ES-I3 (cell line): Measurements from ENCODE around the gene RPRD1A.
A peak's percentile ranks its signal among the peaks of the same experiment; 100 is the strongest.
"Not testable (repeated sequence)": the region's sequence is repeated elsewhere in the genome, so short reads cannot be mapped to it uniquely, and the experiment has no call there.

Source experiments
- H3K36me3 ChIP-seq: 2 replicates; pipeline ENCODE4 v1.6.1; 2013; ENCODE audit warnings: mild to moderate bottlenecking, low read length, control low read depth, moderate library complexity; ENCODE audit not compliant: insufficient read depth
- H3K4me1 ChIP-seq: 2 replicates; pipeline ENCODE4 v1.6.1; 2013; ENCODE audit warnings: mild to moderate bottlenecking, control low read depth, low read length; ENCODE audit not compliant: insufficient read depth
- H3K9ac ChIP-seq: 2 replicates; pipeline ENCODE4 v1.6.1; 2013; ENCODE audit warnings: low read depth, mild to moderate bottlenecking, low read length, moderate library complexity
- H3K9me3 ChIP-seq: 2 replicates; pipeline ENCODE4 v1.6.1; 2013; ENCODE audit warnings: mild to moderate bottlenecking, low read length, moderate library complexity; ENCODE audit not compliant: control insufficient read depth, insufficient read depth

The RPRD1A gene

GRCh38 chr18:35983147-35983546, 84.2 kb downstream of the RPRD1A start:
- Histone ChIP-seq H3K36me3 (peaks cover 9% of the 10 kb centered on the region; the same call in 1 of the 2 replicates), H3K4me1 (no peaks in the 10 kb centered on the region), H3K9ac (no peak overlapping the region), H3K9me3 (no peaks in the 10 kb centered on the region)

- no peaks in the 10 kb centered on the region for H3K4me1 ChIP-seq
- H3K9ac ChIP-seq: no peak overlapping the region
- peaks cover 15% of the 10 kb centered on the region for H3K36me3 ChIP-seq
- H3K9me3 ChIP-seq: no peaks in the 10 kb centered on the region
Observed at GRCh38 chr18:35982409-35983114, 84.8 kb downstream of the RPRD1A start.

GRCh38 chr18:35979112-35979511, 88.2 kb downstream of the RPRD1A start:
- Histone ChIP-seq H3K9me3 (no peaks in the 10 kb centered on the region), H3K9ac (no peak overlapping the region), H3K36me3 (peaks cover 28% of the 10 kb centered on the region), H3K4me1 (no peaks in the 10 kb centered on the region)

- H3K4me1 ChIP-seq: no peaks in the 10 kb centered on the region
- H3K36me3 ChIP-seq: peaks cover 24% of the 10 kb centered on the region
- H3K9me3 ChIP-seq: no peaks in the 10 kb centered on the region
- H3K9ac ChIP-seq: no peak overlapping the region
Observed at GRCh38 chr18:35974181-35974580, 93.2 kb downstream of the RPRD1A start.

GRCh38 chr18:35973650-35974049, 93.7 kb downstream of the RPRD1A start:
- Histone ChIP-seq H3K9me3 (no peaks in the 10 kb centered on the region; the same call in 1 of the 2 replicates), H3K9ac (peak overlapping the region; percentile 86; the same call in 1 of the 2 replicates), H3K4me1 (no peaks in the 10 kb centered on the region), H3K36me3 (peaks cover 24% of the 10 kb centered on the region)

- no peaks in the 10 kb centered on the region; the same call in 1 of the 2 replicates for H3K9me3 ChIP-seq
- no peaks in the 10 kb centered on the region for H3K4me1 ChIP-seq
- H3K9ac ChIP-seq: peak within 1 kb of the TSS; percentile 86
- peaks cover 13% of the 10 kb centered on the region for H3K36me3 ChIP-seq
Observed at GRCh38 chr18:35972197-35973000, 95.0 kb downstream of the RPRD1A start, which contains the start of gene RMP24. Gene RMP24, plus strand, starts transcription at chr18:35972679.

- peak overlapping the region; percentile 86 for H3K9ac ChIP-seq
- H3K4me1 ChIP-seq: no peaks in the 10 kb centered on the region
- no peaks in the 10 kb centered on the region; the same call in 1 of the 2 replicates for H3K9me3 ChIP-seq
- H3K36me3 ChIP-seq: peaks cover 13% of the 10 kb centered on the region
Observed at GRCh38 chr18:35971661-35972196, 95.6 kb downstream of the RPRD1A start.

- no peaks in the 10 kb centered on the region for H3K4me1 ChIP-seq
- no peak overlapping the region for H3K9ac ChIP-seq
- H3K9me3 ChIP-seq: no peaks in the 10 kb centered on the region; the same call in 1 of the 2 replicates
- H3K36me3 ChIP-seq: no peaks in the 10 kb centered on the region
Observed at GRCh38 chr18:35969676-35970075, 97.7 kb downstream of the RPRD1A start.

GRCh38 chr18:35968278-35968880, 99.0 kb downstream of the RPRD1A start:
- no peak overlapping the region for H3K9ac ChIP-seq

GRCh38 chr18:35967866-35968265, 99.5 kb downstream of the RPRD1A start:
- not testable (repeated sequence) for H3K9me3 ChIP-seq, H3K36me3 ChIP-seq, H3K9ac ChIP-seq, H3K4me1 ChIP-seq

More at GRCh38 chr18:35968278-35968880, 99.0 kb downstream of the RPRD1A start:
- Histone ChIP-seq H3K36me3 (no peaks in the 10 kb centered on the region), H3K4me1 (no peaks in the 10 kb centered on the region), H3K9me3 (no peaks in the 10 kb centered on the region; the same call in 1 of the 2 replicates)

- H3K36me3 ChIP-seq: no peaks in the 10 kb centered on the region
- no peaks in the 10 kb centered on the region for H3K4me1 ChIP-seq
- no peak overlapping the region for H3K9ac ChIP-seq
- H3K9me3 ChIP-seq: no peaks in the 10 kb centered on the region; the same call in 1 of the 2 replicates
Observed at GRCh38 chr18:35964319-35964718, 103.0 kb downstream of the RPRD1A start.

GRCh38 chr18:35962320-35962719, 105.0 kb downstream of the RPRD1A start:
- H3K9ac ChIP-seq: no peak overlapping the region
- H3K36me3 ChIP-seq: no peaks in the 10 kb centered on the region
- no peaks in the 10 kb centered on the region for H3K4me1 ChIP-seq
- H3K9me3 ChIP-seq: no peaks in the 10 kb centered on the region; the same call in 1 of the 2 replicates

- H3K4me1 ChIP-seq: no peaks in the 10 kb centered on the region
- H3K9me3 ChIP-seq: peaks cover 4% of the 10 kb centered on the region
- H3K9ac ChIP-seq: no peak overlapping the region
- no peaks in the 10 kb centered on the region for H3K36me3 ChIP-seq
Observed at GRCh38 chr18:35956226-35956625, 111.1 kb downstream of the RPRD1A start.

- no peaks in the 10 kb centered on the region for H3K36me3 ChIP-seq
- H3K4me1 ChIP-seq: peaks cover 5% of the 10 kb centered on the region; the same call in 1 of the 2 replicates
- H3K9ac ChIP-seq: no peak overlapping the region
- peaks cover 4% of the 10 kb centered on the region for H3K9me3 ChIP-seq
Observed at GRCh38 chr18:35953688-35954087, 113.7 kb downstream of the RPRD1A start.
